GM18511 (cell line): ENCODE results near the gene ATXN3L.

Source experiments
- ATAC-seq: cut with Tn5 transposase; IDR thresholded peaks from one replicate; pipeline ENCODE4 v1.9.1; 2021; ENCODE audit warnings: mild to moderate bottlenecking, moderate library complexity; ENCODE audit not compliant: unreplicated experiment

The ATXN3L gene

DNA sequence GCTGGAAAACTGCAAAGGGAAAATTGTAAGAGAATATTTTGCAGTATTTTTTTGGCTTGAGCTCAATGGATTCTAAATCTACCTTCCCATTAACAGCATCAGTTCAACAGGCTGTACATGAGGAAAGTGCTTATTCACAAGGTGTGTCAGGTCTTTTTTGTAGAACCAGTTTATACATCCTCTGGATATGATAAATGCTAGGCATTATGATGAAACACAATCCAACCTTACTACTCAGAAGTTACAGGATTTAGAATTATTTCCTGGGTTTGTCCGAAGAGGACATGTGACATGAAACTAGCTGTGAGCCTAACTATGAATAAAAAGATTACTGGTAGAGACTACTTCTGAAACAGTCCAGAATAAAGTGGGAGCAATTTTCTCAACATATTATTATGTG, 49.5 kb downstream of the ATXN3L start:
- ATAC-seq, result no peak

DNA sequence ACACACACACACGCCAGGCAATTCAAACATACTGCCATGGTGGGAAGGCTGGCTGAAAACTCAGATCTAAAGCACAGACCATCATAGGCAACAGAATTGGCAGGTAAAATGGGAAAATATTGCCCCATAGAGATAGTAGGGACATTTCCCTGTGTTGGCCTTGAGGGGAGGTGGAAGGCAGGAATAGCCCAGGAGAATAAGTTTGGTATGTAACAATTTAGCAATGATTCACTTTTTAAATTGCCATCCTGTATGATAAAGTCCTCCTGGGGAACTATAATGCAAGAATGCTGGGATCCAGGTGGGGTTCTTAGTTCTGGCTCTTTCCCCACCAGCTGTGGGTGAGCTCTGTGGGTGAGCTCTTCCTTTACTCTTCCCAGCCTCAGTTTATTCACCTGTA, 51.0 kb downstream of the ATXN3L start:
- no peak for ATAC-seq
